CD14-positive monocyte (primary cell): ENCODE data around the gene CPED1. TPM values are rescaled to one million over a fixed set of nuclear protein-coding genes. Genes with fewer than 3 reads are reported as not detected.

Source experiments
- DNase-seq, 3 donors: peaks; one replicate each; pipeline ENCODE4 v3.0.0-alpha.2; 2011 to 2022
- H2AFZ ChIP-seq: 2 replicates; pipeline ENCODE4 v1.6.0; 2012; ENCODE audit warnings: mild to moderate bottlenecking, low read depth, low read length, inconsistent platforms; ENCODE audit not compliant: insufficient read depth, poor library complexity, severe bottlenecking
- H3K27ac ChIP-seq, 2 donors: 1 replicate in 1 of 2; 2 replicates in 1 of 2; pipeline ENCODE4 v1.5.1; 2012 to 2013; ENCODE audit warnings: low read length in 2 of 2, control low read depth in 1 of 2, inconsistent platforms in 1 of 2, low read depth in 1 of 2, mild to moderate bottlenecking in 1 of 2
- H3K27me3 ChIP-seq, 2 donors: one replicate each; pipeline versions ENCODE4 v1.6.0 to v1.6.1; 2011 to 2013; ENCODE audit warnings: low read length in 2 of 2; ENCODE audit not compliant: control insufficient read depth in 2 of 2, insufficient read depth in 2 of 2
- H3K36me3 ChIP-seq, 2 donors: replicated peaks in 1 of 2; 1 replicate in 1 of 2; 2 replicates in 1 of 2; pipeline versions ENCODE4 v1.5.1 to v1.6.1; 2012 to 2013; ENCODE audit warnings: low read length in 2 of 2, control low read depth in 1 of 2, inconsistent platforms in 1 of 2, mild to moderate bottlenecking in 1 of 2; ENCODE audit not compliant: insufficient read depth in 2 of 2, control insufficient read depth in 1 of 2
- H3K4me1 ChIP-seq, 2 donors: 1 replicate in 1 of 2; 2 replicates in 1 of 2; pipeline versions ENCODE4 v1.5.1 to v1.6.1; 2012 to 2013; ENCODE audit warnings: low read length in 2 of 2, control low read depth in 1 of 2, inconsistent platforms in 1 of 2, mild to moderate bottlenecking in 1 of 2, moderate library complexity in 1 of 2; ENCODE audit not compliant: insufficient read depth in 2 of 2, control insufficient read depth in 1 of 2
- H3K4me2 ChIP-seq: replicated peaks from 2 replicates; pipeline ENCODE3; 2012; ENCODE audit warnings: low read length, moderate library complexity, mild to moderate bottlenecking; ENCODE audit not compliant: poor library complexity, severe bottlenecking; ENCODE audit errors: extremely low read depth
- H3K4me3 ChIP-seq, 3 experiments: fragments of 200-600 bp in 1 of 3; sonication (generic) in 1 of 3; replicated peaks in 1 of 3; 1 replicate in 2 of 3; 2 replicates in 1 of 3; pipeline ENCODE4 v1.5.1; 2011 to 2013; ENCODE audit warnings: low read length in 3 of 3, mild to moderate bottlenecking in 3 of 3, control low read depth in 2 of 3, low read depth in 2 of 3, inconsistent platforms in 1 of 3, moderate library complexity in 1 of 3
- H3K79me2 ChIP-seq: 2 replicates; pipeline ENCODE4 v1.6.0; 2012; ENCODE audit warnings: mild to moderate bottlenecking, control low read depth, inconsistent platforms, low read length, moderate library complexity; ENCODE audit not compliant: insufficient read depth
- H3K9ac ChIP-seq: 2 replicates; pipeline ENCODE4 v1.6.0; 2017; ENCODE audit warnings: low read length, mild to moderate bottlenecking; ENCODE audit not compliant: insufficient read depth, poor library complexity, severe bottlenecking
- H3K9me3 ChIP-seq, 2 donors: replicated peaks in 1 of 2; 1 replicate in 1 of 2; 2 replicates in 1 of 2; pipeline versions ENCODE4 v1.5.1 to v1.6.1; 2012 to 2013; ENCODE audit warnings: low read length in 2 of 2, control low read depth in 1 of 2; ENCODE audit not compliant: control insufficient read depth in 1 of 2, insufficient read depth in 1 of 2
- H4K20me1 ChIP-seq: 2 replicates; pipeline ENCODE4 v1.6.0; 2012; ENCODE audit warnings: mild to moderate bottlenecking, low read length, control low read depth, moderate library complexity; ENCODE audit not compliant: insufficient read depth
- H3K27ac Mint-ChIP-seq, 7 donors: one replicate each; pipeline ENCODE4 v1.8.0; 2020; ENCODE audit warnings: mild to moderate bottlenecking in 7 of 7, mixed read lengths in 7 of 7, moderate library complexity in 6 of 7, inconsistent platforms in 2 of 7
- H3K27me3 Mint-ChIP-seq, 3 donors: one replicate each; pipeline ENCODE4 v1.8.0; 2021 to 2022; ENCODE audit warnings: low read depth in 3 of 3, mild to moderate bottlenecking in 3 of 3, mixed read lengths in 3 of 3, moderate library complexity in 3 of 3, inconsistent platforms in 1 of 3
- H3K36me3 Mint-ChIP-seq, 2 donors: one replicate each; pipeline ENCODE4 v1.8.0; 2020; ENCODE audit warnings: mixed read lengths in 2 of 2, inconsistent platforms in 1 of 2, mild to moderate bottlenecking in 1 of 2
- H3K4me1 Mint-ChIP-seq: one replicate; pipeline ENCODE4 v1.8.0; 2020; ENCODE audit warnings: mild to moderate bottlenecking, mixed read lengths
- H3K4me3 Mint-ChIP-seq, 2 donors: one replicate each; pipeline ENCODE4 v1.8.0; 2020; ENCODE audit warnings: mild to moderate bottlenecking in 2 of 2, mixed read lengths in 2 of 2, moderate library complexity in 1 of 2
- H3K9me3 Mint-ChIP-seq, 7 donors: one replicate each; pipeline ENCODE4 v1.8.0; 2020 to 2022; ENCODE audit warnings: mixed read lengths in 7 of 7, mild to moderate bottlenecking in 6 of 7, moderate library complexity in 6 of 7, inconsistent platforms in 2 of 7
- CTCF ChIP-seq: fragments of 200-600 bp; IDR thresholded peaks from one replicate; pipeline ENCODE4 v1.8.0; 2022; ENCODE audit warnings: antibody characterized with exemption, mild to moderate bottlenecking
- whole genome bisulfite sequencing: methylation state at CpG from one replicate; pipeline ENCODE4 v1.1.5; 2013; ENCODE audit warnings: missing lambda C conversion rate; ENCODE audit not compliant: insufficient coverage; 5-methylcytosine and 5-hydroxymethylcytosine counted together
- intact Hi-C, 2 donors: fragments of 100-400 bp; cut with micrococcal nuclease; formaldehyde crosslinking; loops; one replicate each; pipeline versions ENCODE4 v1.15.0 to v1.15.1; 2023
- polyA plus RNA-seq, 3 donors: library from polyadenylated mRNA; depleted of rRNA in 1 of 3; unstranded in 2 of 3; stranded (reverse) in 1 of 3; fragments of 300-500 nt in 2 of 3; fragments of >200 nt in 1 of 3; fragmentation: Illumina TruSeq in 2 of 3; gene quantifications; 1 replicate in 2 of 3; 2 replicates in 1 of 3; pipeline ENCODE4 v1.2.3, GENCODE V29; 2012 to 2021

The CPED1 gene
- polyA plus RNA-seq, 3 donors, result 9.8 to 30.0 (median 20.4) TPM

GRCh38 chr7:121280656-121281055 is 292.1 kb downstream of the CPED1 start:
- H3K27me3 ChIP-seq, result no peaks in the 10 kb centered on the region
- H3K4me2 ChIP-seq, result no peak overlapping the region
- no peak overlapping the region for H2AFZ ChIP-seq
- no CpG with 5 or more reads among the region's 1 CpG for WGBS
- Mint-ChIP-seq H3K4me3 (no peak overlapping the region), H3K9me3 (peaks cover 10 to 22% (median 17%) of the 10 kb centered on the region in 7 donors), H3K36me3 (no peaks in the 10 kb centered on the region), H3K27me3 (peaks cover 0 to 1% (median 0%) of the 10 kb centered on the region in 3 donors), H3K4me1 (no peaks in the 10 kb centered on the region), H3K27ac (no peak overlapping the region)
- H3K4me1 ChIP-seq, result no peaks in the 10 kb centered on the region
- H3K9me3 ChIP-seq, result peaks cover 9 to 12% of the 10 kb centered on the region in 2 donors
- no peak overlapping the region for H3K4me3 ChIP-seq
- intact Hi-C loops, result no loop called here
- no peak overlapping the region for H3K27ac ChIP-seq
- H3K9ac ChIP-seq, result no peak overlapping the region
- H4K20me1 ChIP-seq, result no peaks in the 10 kb centered on the region
- TF ChIP-seq CTCF, result no peak
- H3K79me2 ChIP-seq, result no peaks in the 10 kb centered on the region
- DNase-seq, result no peak
- H3K36me3 ChIP-seq, result no peaks in the 10 kb centered on the region

GRCh38 chr7:121282129-121282528 is 293.6 kb downstream of the CPED1 start:
- H3K4me2 ChIP-seq, result no peak overlapping the region
- no peaks in the 10 kb centered on the region for H3K4me1 ChIP-seq
- no peak overlapping the region for H2AFZ ChIP-seq
- DNase-seq, result no peak
- Mint-ChIP-seq H3K9me3 (peaks cover 10 to 29% (median 22%) of the 10 kb centered on the region in 7 donors), H3K27me3 (peaks cover 0 to 1% (median 0%) of the 10 kb centered on the region in 3 donors), H3K36me3 (no peaks in the 10 kb centered on the region), H3K4me3 (no peak overlapping the region), H3K27ac (no peak overlapping the region), H3K4me1 (no peaks in the 10 kb centered on the region)
- no peaks in the 10 kb centered on the region for H3K27me3 ChIP-seq
- no peaks in the 10 kb centered on the region for H3K79me2 ChIP-seq
- no peaks in the 10 kb centered on the region for H4K20me1 ChIP-seq
- no peaks in the 10 kb centered on the region for H3K36me3 ChIP-seq
- no peak for TF ChIP-seq CTCF
- peaks cover 11 to 12% of the 10 kb centered on the region in 2 donors for H3K9me3 ChIP-seq
- WGBS, result no CpG with 5 or more reads among the region's 3 CpGs
- no peak overlapping the region for H3K4me3 ChIP-seq
- no peak overlapping the region for H3K27ac ChIP-seq
- H3K9ac ChIP-seq, result no peak overlapping the region
- intact Hi-C loops, result no loop called here
